SU-DHL-6 (cell line): ENCODE results near the gene TBCA.

Experiments used
- CTCF ChIP-seq: fragments of 200-600 bp; sonication (generic); IDR thresholded peaks from one replicate; pipeline ENCODE4 v1.5.1; 2017; ENCODE audit warnings: antibody characterized with exemption, mild to moderate bottlenecking, low read length, moderate library complexity; ENCODE audit not compliant: insufficient read depth, poor library complexity, severe bottlenecking
- EZH2phosphoT487 ChIP-seq: fragments of 200-600 bp; sonication (generic), shearing (Covaris generic); conservative IDR thresholded peaks from 2 replicates; pipeline ENCODE4 v1.6.1; 2018; ENCODE audit warnings: mild to moderate bottlenecking, antibody characterized with exemption, low read length, moderate library complexity, mixed read lengths

- TF ChIP-seq EZH2phosphoT487, result no peak
- TF ChIP-seq CTCF, result no peak
Measured at GRCh38 chr5:77683171-77683732, 92.9 kb downstream of the TBCA start.
